ENCODE data around the gene ARSA.

DNA sequence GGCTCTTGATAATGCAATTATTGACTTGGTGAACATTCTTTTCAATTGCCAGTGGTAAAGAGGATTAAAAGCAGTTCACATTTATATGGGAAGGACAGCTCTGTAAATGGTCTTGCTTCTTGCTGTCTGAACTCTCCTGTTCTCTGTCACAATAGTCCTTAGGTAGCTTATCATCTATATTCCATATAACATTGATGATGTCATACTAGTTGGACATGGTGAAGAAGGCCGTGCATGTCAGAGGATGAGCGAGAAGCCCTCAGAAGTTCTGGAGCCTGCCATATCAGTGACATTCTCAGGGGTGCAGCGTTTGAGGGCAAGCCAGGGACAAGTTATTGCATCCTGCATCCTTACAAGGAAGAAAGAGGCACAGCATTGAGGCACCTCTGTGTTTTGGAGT lies 42.7 kb downstream of the ARSA start:
- TF ChIP-seq POLR2AphosphoS5 (IDR thresholded peaks at IDR 0.05; ENCODE audit: low read depth, low read length), result no peak
- TF ChIP-seq POLR2A (IDR thresholded peaks at IDR 0.05; ENCODE audit: low read depth, low read length), result no peak
- no peak for TF ChIP-seq SPI1 (IDR thresholded peaks at IDR 0.05; ENCODE audit: low read depth, low read length)
- no peak for TF ChIP-seq TAF1 (IDR thresholded peaks at IDR 0.05; ENCODE audit: low read depth, low read length)
- TF ChIP-seq PAX5 (IDR thresholded peaks at IDR 0.05; ENCODE audit: insufficient read depth, low read length, severe bottlenecking), result no peak

Data from GM12891 (cell line).